ENCODE data around the gene CCDC149. TPM values are rescaled to one million over a fixed set of nuclear protein-coding genes. Genes with fewer than 3 reads are reported as not detected.
A peak's percentile ranks its signal among the peaks of the same experiment; 100 is the strongest.

The CCDC149 gene
- polyA plus RNA-seq, 10 donors = 8.0 to 16.6 (median 11.6) TPM

GRCh38 chr4:24843096-24843495, 69.7 kb downstream of the CCDC149 start:
- DNase-seq = no peak

- no peak for DNase-seq
Measured at GRCh38 chr4:24842356-24842755, 70.5 kb downstream of the CCDC149 start.

GRCh38 chr4:24840826-24841543, 71.9 kb downstream of the CCDC149 start:
- no peak for DNase-seq

- DNase-seq = no peak
Measured at GRCh38 chr4:24840362-24840761, 72.5 kb downstream of the CCDC149 start.

- no peak for DNase-seq
Measured at GRCh38 chr4:24837781-24838180, 75.1 kb downstream of the CCDC149 start.

GRCh38 chr4:24837336-24837735, 75.5 kb downstream of the CCDC149 start:
- no peak for DNase-seq

- no peak for DNase-seq
Measured at GRCh38 chr4:24836661-24837242, 76.1 kb downstream of the CCDC149 start.

GRCh38 chr4:24835696-24836095, 77.1 kb downstream of the CCDC149 start:
- DNase-seq = no peak

GRCh38 chr4:24831637-24832036, 81.2 kb downstream of the CCDC149 start:
- DNase-seq = no peak

- no peak for DNase-seq
Measured at GRCh38 chr4:24824720-24825119, 88.1 kb downstream of the CCDC149 start.

GRCh38 chr4:24820541-24820940, 92.3 kb downstream of the CCDC149 start:
- DNase-seq = no peak

GRCh38 chr4:24816797-24817196, 96.0 kb downstream of the CCDC149 start:
- no peak for DNase-seq

- no peak for DNase-seq
Measured at GRCh38 chr4:24813732-24814131, 99.1 kb downstream of the CCDC149 start.

GRCh38 chr4:24810871-24811631, 101.8 kb downstream of the CCDC149 start:
- peak in 1 of 3 donors; percentile 15 for DNase-seq

- no peak for DNase-seq
Measured at GRCh38 chr4:24809815-24810405, 102.9 kb downstream of the CCDC149 start.

GRCh38 chr4:24809376-24809775, 103.5 kb downstream of the CCDC149 start:
- DNase-seq = no peak

GRCh38 chr4:24808955-24809354, 103.9 kb downstream of the CCDC149 start:
- no peak for DNase-seq

GRCh38 chr4:24808261-24808660, 104.6 kb downstream of the CCDC149 start:
- no peak for DNase-seq

GRCh38 chr4:24807611-24808010, 105.2 kb downstream of the CCDC149 start:
- DNase-seq = no peak

GRCh38 chr4:24806206-24806990, 106.4 kb downstream of the CCDC149 start:
- no peak for DNase-seq

GRCh38 chr4:24805566-24805965, 107.3 kb downstream of the CCDC149 start:
- DNase-seq = no peak

GRCh38 chr4:24805067-24805466, 107.8 kb downstream of the CCDC149 start:
- no peak for DNase-seq

Measured in muscle of back (tissue), 11 donors.